Measurements from ENCODE around the gene MXD4. TPM values are rescaled to one million over a fixed set of nuclear protein-coding genes. Genes with fewer than 3 reads are reported as not detected.

MXD4 gene
- total and polyA plus RNA-seq, 2 of the 13 experiments (the other 11 are each of a cell fraction or from before 2014, with no cell fraction given) = 29.0 to 31.3 TPM

DNA sequence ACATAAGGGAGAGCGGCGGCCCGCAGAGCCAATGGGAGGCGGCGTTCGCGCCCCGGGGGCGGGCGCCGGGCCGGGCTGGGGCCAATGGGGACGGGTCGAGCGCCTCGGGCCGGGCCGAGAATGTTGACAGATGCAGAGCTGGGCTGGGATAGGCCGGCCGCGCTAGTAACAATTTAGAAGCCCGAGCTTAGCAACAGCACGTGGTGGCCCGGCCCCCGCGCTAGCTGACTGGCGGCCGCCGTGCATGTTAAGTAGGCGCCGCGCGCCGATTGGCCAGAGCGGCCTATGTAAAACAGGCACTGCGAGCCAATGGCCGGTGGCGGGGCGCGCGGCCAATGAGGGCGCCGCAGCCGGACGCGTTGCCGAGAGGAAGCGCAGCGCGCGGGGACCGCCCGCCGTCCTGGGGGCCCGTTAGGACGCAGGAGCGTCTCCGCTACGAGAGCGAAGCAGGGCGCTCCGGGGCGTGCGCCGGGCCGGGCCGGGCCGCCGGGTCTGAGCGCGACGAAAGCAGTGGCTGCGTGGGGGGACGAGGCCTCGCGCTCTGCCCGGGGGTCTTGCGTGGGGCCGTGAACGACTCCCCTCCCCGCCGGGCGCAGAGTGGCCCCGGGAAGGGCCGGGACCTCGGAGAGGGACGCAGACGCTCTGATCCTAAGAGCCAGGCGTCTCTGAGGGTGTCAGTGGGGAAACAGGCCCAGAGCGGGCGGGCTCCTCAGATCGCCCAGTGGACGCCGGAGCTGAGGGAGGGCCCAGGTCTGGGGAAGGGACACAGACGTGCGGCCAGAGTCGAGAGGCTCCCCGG lies 435 bp upstream of the MXD4 start (continued):
- TF ChIP-seq, protein P1, sequence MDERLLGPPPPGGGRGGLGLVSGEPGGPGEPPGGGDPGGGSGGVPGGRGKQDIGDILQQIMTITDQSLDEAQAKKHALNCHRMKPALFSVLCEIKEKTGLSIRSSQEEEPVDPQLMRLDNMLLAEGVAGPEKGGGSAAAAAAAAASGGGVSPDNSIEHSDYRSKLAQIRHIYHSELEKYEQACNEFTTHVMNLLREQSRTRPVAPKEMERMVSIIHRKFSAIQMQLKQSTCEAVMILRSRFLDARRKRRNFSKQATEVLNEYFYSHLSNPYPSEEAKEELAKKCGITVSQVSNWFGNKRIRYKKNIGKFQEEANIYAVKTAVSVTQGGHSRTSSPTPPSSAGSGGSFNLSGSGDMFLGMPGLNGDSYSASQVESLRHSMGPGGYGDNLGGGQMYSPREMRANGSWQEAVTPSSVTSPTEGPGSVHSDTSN (CRISPR knock-in tag; IDR thresholded peaks at IDR 0.05) = peak; percentile 87
- TF ChIP-seq RFXAP (CRISPR knock-in tag; IDR thresholded peaks at IDR 0.05; ENCODE audit: borderline replicate concordance) (peak; percentile 100), ASH2L (IDR thresholded peaks at IDR 0.05; ENCODE audit: insufficient read length, low read depth, low read length) (peak; percentile 28), ZNF501 (CRISPR knock-in tag; IDR thresholded peaks at IDR 0.05) (peak; percentile 91), MYC (CRISPR knock-in tag; IDR thresholded peaks at IDR 0.05; ENCODE audit: borderline replicate concordance) (peak; percentile 52; the same call in 1 of the 2 replicates), ZNF614 (CRISPR knock-in tag; IDR thresholded peaks at IDR 0.05; ENCODE audit: borderline replicate concordance) (0 out of 2 replicates have a peak, but pooled peaks have one; percentile 16), HMG20A (CRISPR knock-in tag; IDR thresholded peaks at IDR 0.05; ENCODE audit: borderline replicate concordance) (no peak), KAT7 (CRISPR knock-in tag; IDR thresholded peaks at IDR 0.05; ENCODE audit: borderline replicate concordance) (peak; percentile 34; the same call in 1 of the 2 replicates), ZKSCAN5 (CRISPR knock-in tag; IDR thresholded peaks at IDR 0.05) (no peak), ZNF781 (CRISPR knock-in tag; IDR thresholded peaks at IDR 0.05; ENCODE audit: borderline replicate concordance, not compliant biosample characterization) (no peak), ZSCAN29 (CRISPR knock-in tag; conservative IDR thresholded peaks at IDR 0.05) (0 out of 2 replicates have a peak, but pooled peaks have one; percentile 63), REPIN1 (CRISPR knock-in tag; IDR thresholded peaks at IDR 0.05; ENCODE audit: borderline replicate concordance, low read depth) (peak; percentile 90), MEIS2 (CRISPR knock-in tag; IDR thresholded peaks at IDR 0.05) (peak; percentile 25)
- TF ChIP-seq, protein P2, sequence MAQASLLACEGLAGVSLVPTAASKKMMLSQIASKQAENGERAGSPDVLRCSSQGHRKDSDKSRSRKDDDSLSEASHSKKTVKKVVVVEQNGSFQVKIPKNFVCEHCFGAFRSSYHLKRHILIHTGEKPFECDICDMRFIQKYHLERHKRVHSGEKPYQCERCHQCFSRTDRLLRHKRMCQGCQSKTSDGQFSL (CRISPR knock-in tag; IDR thresholded peaks at IDR 0.05) = 0 out of 2 replicates have a peak, but pooled peaks have one; percentile 27
- TF ChIP-seq, protein P3, sequence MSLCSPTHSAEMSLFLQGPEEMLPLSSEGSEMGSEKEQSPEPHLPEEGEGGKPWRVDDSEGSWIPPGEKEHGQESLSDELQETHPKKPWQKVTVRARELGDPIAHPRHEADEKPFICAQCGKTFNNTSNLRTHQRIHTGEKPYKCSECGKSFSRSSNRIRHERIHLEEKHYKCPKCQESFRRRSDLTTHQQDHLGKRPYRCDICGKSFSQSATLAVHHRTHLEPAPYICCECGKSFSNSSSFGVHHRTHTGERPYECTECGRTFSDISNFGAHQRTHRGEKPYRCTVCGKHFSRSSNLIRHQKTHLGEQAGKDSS (CRISPR knock-in tag; IDR thresholded peaks at IDR 0.05; ENCODE audit: borderline replicate concordance, low read depth) = no peak
- TF ChIP-seq, protein P4, sequence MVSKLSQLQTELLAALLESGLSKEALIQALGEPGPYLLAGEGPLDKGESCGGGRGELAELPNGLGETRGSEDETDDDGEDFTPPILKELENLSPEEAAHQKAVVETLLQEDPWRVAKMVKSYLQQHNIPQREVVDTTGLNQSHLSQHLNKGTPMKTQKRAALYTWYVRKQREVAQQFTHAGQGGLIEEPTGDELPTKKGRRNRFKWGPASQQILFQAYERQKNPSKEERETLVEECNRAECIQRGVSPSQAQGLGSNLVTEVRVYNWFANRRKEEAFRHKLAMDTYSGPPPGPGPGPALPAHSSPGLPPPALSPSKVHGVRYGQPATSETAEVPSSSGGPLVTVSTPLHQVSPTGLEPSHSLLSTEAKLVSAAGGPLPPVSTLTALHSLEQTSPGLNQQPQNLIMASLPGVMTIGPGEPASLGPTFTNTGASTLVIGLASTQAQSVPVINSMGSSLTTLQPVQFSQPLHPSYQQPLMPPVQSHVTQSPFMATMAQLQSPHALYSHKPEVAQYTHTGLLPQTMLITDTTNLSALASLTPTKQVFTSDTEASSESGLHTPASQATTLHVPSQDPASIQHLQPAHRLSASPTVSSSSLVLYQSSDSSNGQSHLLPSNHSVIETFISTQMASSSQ (IDR thresholded peaks at IDR 0.05; ENCODE audit: low read depth) = no peak
- TF ChIP-seq, protein P4 (CRISPR knock-in tag; IDR thresholded peaks at IDR 0.05; ENCODE audit: borderline replicate concordance) = peak; percentile 61
- TF ChIP-seq, protein P5, sequence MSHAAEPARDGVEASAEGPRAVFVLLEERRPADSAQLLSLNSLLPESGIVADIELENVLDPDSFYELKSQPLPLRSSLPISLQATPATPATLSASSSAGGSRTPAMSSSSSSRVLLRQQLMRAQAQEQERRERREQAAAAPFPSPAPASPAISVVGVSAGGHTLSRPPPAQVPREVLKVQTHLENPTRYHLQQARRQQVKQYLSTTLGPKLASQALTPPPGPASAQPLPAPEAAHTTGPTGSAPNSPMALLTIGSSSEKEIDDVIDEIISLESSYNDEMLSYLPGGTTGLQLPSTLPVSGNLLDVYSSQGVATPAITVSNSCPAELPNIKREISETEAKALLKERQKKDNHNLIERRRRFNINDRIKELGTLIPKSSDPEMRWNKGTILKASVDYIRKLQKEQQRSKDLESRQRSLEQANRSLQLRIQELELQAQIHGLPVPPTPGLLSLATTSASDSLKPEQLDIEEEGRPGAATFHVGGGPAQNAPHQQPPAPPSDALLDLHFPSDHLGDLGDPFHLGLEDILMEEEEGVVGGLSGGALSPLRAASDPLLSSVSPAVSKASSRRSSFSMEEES (CRISPR knock-in tag; IDR thresholded peaks at IDR 0.05) = 0 out of 2 replicates have a peak, but pooled peaks have one; percentile 15
- TF ChIP-seq, protein P6, sequence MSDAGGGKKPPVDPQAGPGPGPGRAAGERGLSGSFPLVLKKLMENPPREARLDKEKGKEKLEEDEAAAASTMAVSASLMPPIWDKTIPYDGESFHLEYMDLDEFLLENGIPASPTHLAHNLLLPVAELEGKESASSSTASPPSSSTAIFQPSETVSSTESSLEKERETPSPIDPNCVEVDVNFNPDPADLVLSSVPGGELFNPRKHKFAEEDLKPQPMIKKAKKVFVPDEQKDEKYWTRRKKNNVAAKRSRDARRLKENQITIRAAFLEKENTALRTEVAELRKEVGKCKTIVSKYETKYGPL (CRISPR knock-in tag; IDR thresholded peaks at IDR 0.05) = no peak

Measured in HepG2 (cell line).